Panc1 (cell line): ENCODE measurements around the gene ARID4B. TPM values are rescaled to one million over a fixed set of nuclear protein-coding genes. Genes with fewer than 3 reads are reported as not detected.
A peak's percentile ranks its signal among the peaks of the same experiment; 100 is the strongest.

ENCODE experiments used
- ATAC-seq: fragments of 200-7000 bp; cut with Tn5 transposase; 2 replicates; pipeline ENCODE4 v1.9.1; 2020; ENCODE audit warnings: mild to moderate bottlenecking, moderate library complexity
- BruUV-seq: library from RNA; stranded (reverse); fragments of 400-500 nt; replicated peaks from 2 replicates; lab custom pipeline; 2021; lab: Mats Ljungman, UMichigan
- CTCF ChIA-PET: fragments of 300-600 bp; sonication (Branson Sonifier 250); formaldehyde crosslinking; loops from one replicate; lab custom pipeline; 2022; ENCODE audit warnings: antibody characterized with exemption; lab: Charles Lee
- POLR2A ChIA-PET: fragments of 300-600 bp; sonication (Branson Sonifier 250); formaldehyde crosslinking; loops from one replicate; lab custom pipeline; 2022; ENCODE audit warnings: antibody characterized with exemption; lab: Charles Lee
- DNase-seq: peaks from one replicate; pipeline ENCODE4 v3.0.0-alpha.2; 2010; ENCODE audit warnings: low read depth, low spot score
- H3K27ac ChIP-seq: 2 replicates; pipeline ENCODE4 v1.5.1; 2011; ENCODE audit warnings: mild to moderate bottlenecking, low read length, inconsistent platforms
- H3K27me3 ChIP-seq: fragments of 200-500 bp; sonication (Bioruptor generic); 2 replicates; pipeline ENCODE4 v1.6.0; 2014; ENCODE audit warnings: low read length, inconsistent platforms; ENCODE audit not compliant: control insufficient read depth, insufficient read depth
- H3K36me3 ChIP-seq: fragments of 200-500 bp; sonication (Bioruptor generic); 2 replicates; pipeline ENCODE4 v1.5.1; 2014; ENCODE audit warnings: inconsistent platforms, mild to moderate bottlenecking, low read length, moderate library complexity; ENCODE audit not compliant: control insufficient read depth, insufficient read depth
- H3K4me1 ChIP-seq: 2 replicates; pipeline ENCODE4 v1.5.1; 2011; ENCODE audit warnings: inconsistent platforms, mild to moderate bottlenecking, low read length, moderate library complexity; ENCODE audit not compliant: control insufficient read depth, insufficient read depth
- H3K4me3 ChIP-seq, 2 experiments: 2 replicates each; pipeline ENCODE4 v1.5.1; 2011 to 2012; ENCODE audit warnings: low read depth in 2 of 2, low read length in 2 of 2, mild to moderate bottlenecking in 2 of 2, inconsistent platforms in 1 of 2, moderate library complexity in 1 of 2
- H3K9me3 ChIP-seq: fragments of 200-500 bp; sonication (Bioruptor generic); 2 replicates; pipeline ENCODE4 v1.5.1; 2014; ENCODE audit warnings: low read depth, mild to moderate bottlenecking, inconsistent platforms, low read length, moderate library complexity; ENCODE audit not compliant: control insufficient read depth, insufficient read depth
- POLR2AphosphoS5 ChIP-seq: IDR thresholded peaks from 2 replicates; pipeline ENCODE4 v1.6.1; 2012; ENCODE audit warnings: mild to moderate bottlenecking, low read depth, low read length, moderate library complexity
- SIN3A ChIP-seq: IDR thresholded peaks from 2 replicates; pipeline ENCODE4 v1.6.1; 2012; ENCODE audit warnings: low read depth, mild to moderate bottlenecking, low read length, moderate library complexity, borderline replicate concordance; ENCODE audit not compliant: insufficient read depth
- TCF7L2 ChIP-seq: IDR thresholded peaks from 2 replicates; pipeline ENCODE4 v1.6.1; 2011; ENCODE audit warnings: mild to moderate bottlenecking, low read depth, low read length, inconsistent platforms
- in situ Hi-C: cut with HindIII; loops from 2 replicates; pipeline ENCODE4 v1.10.0; 2016; ENCODE audit warnings: low sequenced_read_pairs, low pct_unique_long_range_greater_than_20kb
- intact Hi-C: fragments of 100-400 bp; cut with micrococcal nuclease; formaldehyde crosslinking; loops from one replicate; pipeline ENCODE4 v1.10.0; 2022; ENCODE audit not compliant: unreplicated experiment
- total RNA-seq: library from RNA; stranded (reverse); gene quantifications from one replicate; pipeline ENCODE4 v1.2.1, GENCODE V29; 2021; ENCODE audit not compliant: unreplicated experiment
- TF ChIP-seq, protein P1 (sequence below): fragments of 450-650 bp; IDR thresholded peaks from 2 replicates; pipeline ENCODE4 v1.5.1; 2017; ENCODE audit warnings: mild to moderate bottlenecking
- TF ChIP-seq, protein P2 (sequence below), 2 experiments: IDR thresholded peaks; 2 replicates each; pipeline ENCODE4 v1.6.1; 2011 to 2012; ENCODE audit warnings: low read depth in 2 of 2, control low read depth in 1 of 2, low read length in 1 of 2, mild to moderate bottlenecking in 1 of 2, moderate library complexity in 1 of 2; ENCODE audit not compliant: insufficient read depth in 1 of 2

The ARID4B gene
- total RNA-seq, 1 experiment from 2014 or later = 37.5 TPM

DNA sequence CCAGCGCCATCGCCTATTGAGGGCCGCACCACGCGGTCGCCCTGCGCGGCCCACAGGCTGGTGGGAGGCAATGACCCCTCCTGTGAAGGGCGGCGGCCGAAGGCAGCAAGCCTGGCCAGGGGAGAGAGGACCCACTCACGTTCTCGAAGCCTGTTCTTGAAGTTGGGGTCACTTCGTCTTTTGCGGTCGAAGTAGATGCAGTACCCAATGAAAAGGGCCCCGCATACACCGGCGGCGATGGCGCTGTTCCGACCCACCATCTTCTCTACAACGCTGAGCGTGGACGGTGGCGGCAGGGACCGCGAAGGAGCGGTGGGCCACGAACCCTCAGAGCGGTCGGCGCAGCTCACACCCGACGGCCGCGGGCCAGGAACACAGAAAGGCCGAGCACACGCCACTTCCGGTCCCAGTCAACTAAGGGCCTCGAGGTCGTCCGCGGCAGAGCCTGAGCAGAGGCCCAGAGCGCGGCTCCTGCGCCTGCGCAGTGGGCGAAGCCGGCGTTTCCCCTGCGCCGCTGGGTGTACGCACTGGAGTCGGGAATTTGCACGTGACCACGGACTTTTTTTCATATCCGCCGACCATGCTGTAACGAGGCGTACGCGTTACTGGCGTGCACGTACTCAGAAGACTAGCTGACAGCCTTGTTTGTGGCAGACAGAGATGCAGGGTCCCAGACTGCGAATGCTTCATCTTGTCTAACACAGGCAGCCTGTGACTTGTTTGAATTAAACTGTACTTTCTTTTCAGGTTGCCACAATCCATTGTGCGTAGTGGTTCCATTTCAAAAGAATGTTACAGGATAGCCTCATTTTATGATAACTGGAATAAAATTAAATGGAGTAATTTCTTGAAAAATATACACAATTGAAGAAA is 199.3 kb downstream of the ARID4B start, which contains the start of gene TOMM20:
Gene TOMM20, minus strand, starts transcription at position 382 of the 873 bp plus-strand sequence. Its CDS starts 122 bp downstream, at position 260.
- peak; percentile 94 for DNase-seq
- H3K4me3 ChIP-seq = peak within 1 kb of the TSS; percentile 95 to 97
- H3K4me1 ChIP-seq = peaks cover 12% of the 10 kb centered on the region
- no peaks in the 10 kb centered on the region for H3K27me3 ChIP-seq
- ATAC-seq = peak; percentile 96
- POLR2A ChIA-PET = interaction anchor here (0.5 to 0.6 kb wide), 3 partner anchors 10 to 224 kb away, joined by 3 to 10 read pairs (median 4); no protein-coding TSS in a partner anchor
- in situ Hi-C loops (no loop called here), intact Hi-C loops (no loop called here)
- CTCF ChIA-PET = no interaction called here
- peak; percentile 94 for TF ChIP-seq TCF7L2
- TF ChIP-seq, protein P1, sequence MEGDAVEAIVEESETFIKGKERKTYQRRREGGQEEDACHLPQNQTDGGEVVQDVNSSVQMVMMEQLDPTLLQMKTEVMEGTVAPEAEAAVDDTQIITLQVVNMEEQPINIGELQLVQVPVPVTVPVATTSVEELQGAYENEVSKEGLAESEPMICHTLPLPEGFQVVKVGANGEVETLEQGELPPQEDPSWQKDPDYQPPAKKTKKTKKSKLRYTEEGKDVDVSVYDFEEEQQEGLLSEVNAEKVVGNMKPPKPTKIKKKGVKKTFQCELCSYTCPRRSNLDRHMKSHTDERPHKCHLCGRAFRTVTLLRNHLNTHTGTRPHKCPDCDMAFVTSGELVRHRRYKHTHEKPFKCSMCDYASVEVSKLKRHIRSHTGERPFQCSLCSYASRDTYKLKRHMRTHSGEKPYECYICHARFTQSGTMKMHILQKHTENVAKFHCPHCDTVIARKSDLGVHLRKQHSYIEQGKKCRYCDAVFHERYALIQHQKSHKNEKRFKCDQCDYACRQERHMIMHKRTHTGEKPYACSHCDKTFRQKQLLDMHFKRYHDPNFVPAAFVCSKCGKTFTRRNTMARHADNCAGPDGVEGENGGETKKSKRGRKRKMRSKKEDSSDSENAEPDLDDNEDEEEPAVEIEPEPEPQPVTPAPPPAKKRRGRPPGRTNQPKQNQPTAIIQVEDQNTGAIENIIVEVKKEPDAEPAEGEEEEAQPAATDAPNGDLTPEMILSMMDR = no peak
- peak; percentile 86; the same call in 1 of the 2 replicates for TF ChIP-seq SIN3A
- peak; percentile 94 for TF ChIP-seq POLR2AphosphoS5
- TF ChIP-seq, protein P2, sequence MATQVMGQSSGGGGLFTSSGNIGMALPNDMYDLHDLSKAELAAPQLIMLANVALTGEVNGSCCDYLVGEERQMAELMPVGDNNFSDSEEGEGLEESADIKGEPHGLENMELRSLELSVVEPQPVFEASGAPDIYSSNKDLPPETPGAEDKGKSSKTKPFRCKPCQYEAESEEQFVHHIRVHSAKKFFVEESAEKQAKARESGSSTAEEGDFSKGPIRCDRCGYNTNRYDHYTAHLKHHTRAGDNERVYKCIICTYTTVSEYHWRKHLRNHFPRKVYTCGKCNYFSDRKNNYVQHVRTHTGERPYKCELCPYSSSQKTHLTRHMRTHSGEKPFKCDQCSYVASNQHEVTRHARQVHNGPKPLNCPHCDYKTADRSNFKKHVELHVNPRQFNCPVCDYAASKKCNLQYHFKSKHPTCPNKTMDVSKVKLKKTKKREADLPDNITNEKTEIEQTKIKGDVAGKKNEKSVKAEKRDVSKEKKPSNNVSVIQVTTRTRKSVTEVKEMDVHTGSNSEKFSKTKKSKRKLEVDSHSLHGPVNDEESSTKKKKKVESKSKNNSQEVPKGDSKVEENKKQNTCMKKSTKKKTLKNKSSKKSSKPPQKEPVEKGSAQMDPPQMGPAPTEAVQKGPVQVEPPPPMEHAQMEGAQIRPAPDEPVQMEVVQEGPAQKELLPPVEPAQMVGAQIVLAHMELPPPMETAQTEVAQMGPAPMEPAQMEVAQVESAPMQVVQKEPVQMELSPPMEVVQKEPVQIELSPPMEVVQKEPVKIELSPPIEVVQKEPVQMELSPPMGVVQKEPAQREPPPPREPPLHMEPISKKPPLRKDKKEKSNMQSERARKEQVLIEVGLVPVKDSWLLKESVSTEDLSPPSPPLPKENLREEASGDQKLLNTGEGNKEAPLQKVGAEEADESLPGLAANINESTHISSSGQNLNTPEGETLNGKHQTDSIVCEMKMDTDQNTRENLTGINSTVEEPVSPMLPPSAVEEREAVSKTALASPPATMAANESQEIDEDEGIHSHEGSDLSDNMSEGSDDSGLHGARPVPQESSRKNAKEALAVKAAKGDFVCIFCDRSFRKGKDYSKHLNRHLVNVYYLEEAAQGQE (IDR thresholded peaks at IDR 0.05; ENCODE audit: insufficient read depth in 1 of 2, low read depth in 2 of 2, low read length in 1 of 2) = 0 out of 4 replicates have a peak, but pooled peaks of 1 of the 2 experiments have one; percentile 19
- peak within 1 kb of the TSS; percentile 97 for H3K27ac ChIP-seq
- peaks cover 20% of the 10 kb centered on the region for H3K36me3 ChIP-seq
- BruUV-seq = no TSS peak
- no peaks in the 10 kb centered on the region for H3K9me3 ChIP-seq

DNA sequence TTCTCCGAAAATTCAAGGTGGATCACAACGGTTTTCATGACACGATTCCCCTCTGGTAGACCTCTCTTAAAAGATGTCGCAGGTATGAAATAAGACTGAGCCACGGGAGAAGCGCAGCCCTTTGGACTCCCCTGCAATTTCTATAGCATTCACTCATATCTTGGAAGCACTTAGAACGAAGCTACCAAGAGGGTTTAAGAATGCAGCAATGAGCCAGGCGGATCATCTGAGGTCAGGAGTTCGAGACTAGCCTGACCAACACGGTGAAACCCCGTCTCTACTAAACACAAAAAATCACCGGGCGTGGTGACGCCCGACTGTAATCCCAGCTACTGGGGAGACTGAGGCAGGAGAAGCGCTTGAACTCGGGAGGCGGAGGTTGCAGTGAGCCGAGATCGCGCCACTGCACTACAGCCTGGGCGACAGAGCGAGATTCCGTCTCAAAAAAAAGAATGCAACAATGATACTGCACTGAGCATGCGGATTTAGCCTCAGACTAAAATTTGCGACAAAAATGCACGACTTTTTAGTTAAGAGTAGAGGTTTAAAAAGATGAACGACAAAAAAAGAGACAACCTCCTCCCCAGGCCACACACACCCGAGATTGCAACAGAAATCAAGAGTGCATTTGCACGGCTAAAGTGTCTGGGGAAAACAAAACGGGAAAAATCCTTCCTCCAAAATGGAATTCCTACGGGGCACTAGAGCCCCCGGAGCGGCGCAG is 200.1 kb downstream of the ARID4B start:
- TF ChIP-seq SIN3A (no peak), TCF7L2 (no peak), POLR2AphosphoS5 (no peak)
- TF ChIP-seq, protein P1 = no peak
- TF ChIP-seq, protein P2 (IDR thresholded peaks at IDR 0.05; ENCODE audit: insufficient read depth in 1 of 2, low read depth in 2 of 2, low read length in 1 of 2) = no peak
- ATAC-seq (no peak), DNase-seq (no peak)
- Histone ChIP-seq H3K4me1 (peaks cover 12% of the 10 kb centered on the region), H3K4me3 (peak overlapping the region; percentile 95 to 97), H3K27me3 (no peaks in the 10 kb centered on the region), H3K27ac (peak overlapping the region; percentile 97), H3K36me3 (peaks cover 16% of the 10 kb centered on the region), H3K9me3 (no peaks in the 10 kb centered on the region)
- BruUV-seq = no TSS peak
- intact Hi-C loops = no loop called here
- CTCF ChIA-PET = no interaction called here
- in situ Hi-C loops = no loop called here
- POLR2A ChIA-PET = interaction anchor here (0.5 kb wide), 2 partner anchors 13 to 224 kb away, joined by 3 to 4 read pairs; no protein-coding TSS in a partner anchor
